Stomach (tissue), 9 donors: ENCODE data around the gene ALK. TPM values are rescaled to one million over a fixed set of nuclear protein-coding genes. Genes with fewer than 3 reads are reported as not detected.

Source experiments
- DNase-seq, 2 donors: peaks; one replicate each; pipeline versions ENCODE4 v3.0.0 to v3.0.0-alpha.2; 2013 to 2019
- H3K27ac ChIP-seq, 5 donors: fragments of 200-600 bp in 4 of 5; sonication (generic) in 4 of 5; one replicate each; pipeline ENCODE4 v1.5.1; 2013 to 2019; ENCODE audit warnings: mild to moderate bottlenecking in 1 of 5, moderate library complexity in 1 of 5
- H3K27me3 ChIP-seq, 3 donors: fragments of 200-600 bp; sonication (generic); one replicate each; pipeline ENCODE4 v1.5.1; 2017 to 2019; ENCODE audit warnings: mixed run types in 1 of 3
- H3K36me3 ChIP-seq, 4 donors: fragments of 200-600 bp; sonication (generic); 1 replicate in 3 of 4; 2 replicates in 1 of 4; pipeline ENCODE4 v1.5.1; 2016 to 2019
- H3K4me1 ChIP-seq, 4 donors: fragments of 200-600 bp; sonication (generic); one replicate each; pipeline ENCODE4 v1.5.1; 2016 to 2019
- H3K4me3 ChIP-seq, 4 donors: fragments of 200-600 bp; sonication (generic) in 3 of 4; one replicate each; pipeline ENCODE4 v1.5.1; 2016 to 2019; ENCODE audit warnings: mild to moderate bottlenecking in 1 of 4
- H3K9me3 ChIP-seq, 4 donors: fragments of 200-600 bp; sonication (generic); one replicate each; pipeline ENCODE4 v1.5.1; 2016 to 2019
- EP300 ChIP-seq: sonication (generic); formaldehyde crosslinking; IDR thresholded peaks from one replicate; pipeline ENCODE4 v1.6.1; 2017; ENCODE audit warnings: antibody characterized with exemption
- POLR2A ChIP-seq, 4 donors: fragments of 450-650 bp; IDR thresholded peaks; one replicate each; pipeline ENCODE4 v1.6.1; 2016; ENCODE audit warnings: antibody characterized with exemption in 4 of 4, control low read depth in 2 of 4, mild to moderate bottlenecking in 1 of 4, moderate library complexity in 1 of 4
- POLR2AphosphoS5 ChIP-seq, 3 donors: sonication (generic); formaldehyde crosslinking; IDR thresholded peaks; one replicate each; pipeline ENCODE4 v1.6.1; 2016; ENCODE audit warnings: antibody characterized with exemption in 3 of 3
- WGBS, 5 donors: extraction: QIAGEN DNeasy Blood & Tissue Kit in 3 of 5; methylation state at CpG; one replicate each; pipeline versions ENCODE4 v1.1.5 to v1.1.7; 2013 to 2018; 5-methylcytosine and 5-hydroxymethylcytosine counted together
- intact Hi-C: fragments of 100-400 bp; cut with DNase I; formaldehyde crosslinking; loops from one replicate; pipeline ENCODE4 v1.15.1; 2023; ENCODE audit warnings: low total_unique reads
- polyA plus RNA-seq, 3 donors: library from polyadenylated mRNA; stranded (reverse); fragments of 200-250 nt; gene quantifications; one replicate each; pipeline ENCODE4 v1.2.3, GENCODE V29; 2013
- total RNA-seq, 5 donors: library from RNA; depleted of rRNA; stranded (reverse); fragments of >200 nt; gene quantifications; one replicate each; pipeline versions ENCODE4 v1.1.0 to v1.2.3, GENCODE V29; 2014 to 2016
- TF ChIP-seq, protein P1 (sequence below), 7 experiments: fragments of 450-650 bp in 4 of 7; fragments of 200-600 bp in 3 of 7; sonication (generic) in 3 of 7; IDR thresholded peaks; one replicate each; pipeline ENCODE4 v1.5.1; 2016 to 2019; ENCODE audit warnings: antibody characterized with exemption in 7 of 7, control low read depth in 2 of 7, mild to moderate bottlenecking in 1 of 7
- donor health status: healthy with polysubstance abuse.
- donor health status: Bipolar disorder and iron deficiency.
- donor health status: healthy.

ALK gene
- total and polyA plus RNA-seq, 8 donors = 0.13 to 0.92 TPM; not detected in 6

DNA sequence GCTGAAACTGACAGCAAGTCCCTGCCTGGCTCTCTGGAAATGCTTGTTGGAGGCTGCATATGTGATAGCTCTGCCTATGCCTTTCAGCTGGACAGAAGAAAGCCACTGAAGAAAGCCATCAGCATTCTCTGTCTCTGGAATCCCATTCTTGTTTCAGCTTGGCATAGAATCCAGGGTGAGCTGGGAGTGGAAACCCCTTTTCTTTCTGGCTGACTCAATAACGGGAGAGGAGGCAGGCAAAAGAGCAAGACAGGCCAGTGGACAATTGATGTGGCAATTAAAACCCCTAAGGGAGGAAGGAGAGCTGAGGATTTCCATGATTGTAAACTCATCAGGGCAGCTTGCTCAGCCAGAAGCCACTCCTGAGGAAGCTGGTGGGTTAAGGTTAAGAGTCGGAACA is 598.1 kb downstream of the ALK start:
- Histone ChIP-seq H3K27ac (no peak overlapping the region), H3K27me3 (peaks cover 0 to 10% (median 0%) of the 10 kb centered on the region in 3 donors), H3K4me1 (no peaks in the 10 kb centered on the region), H3K36me3 (no peaks in the 10 kb centered on the region), H3K9me3 (no peaks in the 10 kb centered on the region), H3K4me3 (no peak overlapping the region)
- DNase-seq = no peak
- intact Hi-C loops = no loop called here
- TF ChIP-seq EP300 (no peak), POLR2A (IDR thresholded peaks at IDR 0.05) (no peak)
- WGBS, 5 donors = 56 to 79% (median 71%) methylated on average over 2 of the region's 2 CpGs

DNA sequence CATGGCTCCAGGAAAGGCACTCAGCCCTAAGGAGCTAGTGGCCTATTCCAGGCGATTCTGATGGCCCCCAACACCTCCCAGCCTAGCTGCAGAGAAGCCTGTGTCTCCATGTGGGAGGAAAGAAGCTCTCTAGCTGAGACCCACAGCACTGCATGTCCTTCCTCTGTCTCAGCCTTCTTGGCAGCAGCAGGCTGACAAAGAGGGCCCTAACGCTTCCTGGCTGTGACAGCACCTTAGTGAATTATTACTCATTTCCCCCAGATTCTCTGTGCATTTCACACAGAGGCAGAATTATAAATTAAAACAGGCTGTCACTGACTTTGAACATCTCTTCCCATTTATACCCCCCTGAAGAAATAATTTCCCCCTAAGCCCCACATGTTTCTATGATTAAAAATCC is 599.4 kb downstream of the ALK start:
- no peak overlapping the region for H3K27ac ChIP-seq
- 28 to 55% (median 43%) methylated on average over 2 of the region's 2 CpGs for WGBS, 5 donors

DNA sequence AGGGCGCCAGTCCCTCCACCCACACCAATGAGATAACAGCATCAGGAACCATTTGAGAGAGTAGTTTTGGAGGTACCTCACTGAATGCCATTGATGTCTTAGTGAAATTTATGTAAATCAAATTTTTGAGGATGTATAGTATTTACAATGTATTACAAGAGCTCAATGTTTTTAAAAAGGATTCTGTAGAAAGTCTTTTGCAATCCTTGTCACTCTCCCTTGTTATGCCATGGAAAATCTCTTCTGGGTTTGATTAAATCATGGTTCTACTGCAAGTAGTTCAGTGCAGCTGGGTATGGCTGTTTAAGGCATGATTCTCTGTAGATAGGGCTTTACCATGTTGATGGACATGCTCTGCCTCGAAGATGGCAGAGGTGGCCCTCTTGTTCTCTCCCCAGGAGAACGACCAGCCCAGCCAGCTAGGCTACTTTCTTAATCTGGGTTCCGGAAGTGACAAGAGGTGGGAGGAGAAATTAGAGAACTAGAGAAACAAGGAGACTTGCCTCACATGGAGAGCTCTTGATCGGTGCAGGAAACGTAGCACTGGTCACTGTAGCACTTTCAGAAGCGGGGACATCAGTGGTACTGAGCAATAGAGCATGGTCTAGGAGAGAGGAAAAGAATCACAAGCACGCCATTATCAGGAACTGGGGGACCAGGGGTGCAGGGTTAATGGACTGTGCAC is 603.4 kb downstream of the ALK start:
- intact Hi-C loops = no loop called here
- no peaks in the 10 kb centered on the region for H3K36me3 ChIP-seq
- H3K27me3 ChIP-seq = peaks cover 0 to 10% (median 0%) of the 10 kb centered on the region in 3 donors
- 44 to 72% (median 62%) methylated on average over 8 of the region's 8 CpGs for WGBS, 5 donors
- H3K27ac ChIP-seq = no peak overlapping the region
- no peaks in the 10 kb centered on the region for H3K9me3 ChIP-seq
- TF ChIP-seq, protein P1, sequence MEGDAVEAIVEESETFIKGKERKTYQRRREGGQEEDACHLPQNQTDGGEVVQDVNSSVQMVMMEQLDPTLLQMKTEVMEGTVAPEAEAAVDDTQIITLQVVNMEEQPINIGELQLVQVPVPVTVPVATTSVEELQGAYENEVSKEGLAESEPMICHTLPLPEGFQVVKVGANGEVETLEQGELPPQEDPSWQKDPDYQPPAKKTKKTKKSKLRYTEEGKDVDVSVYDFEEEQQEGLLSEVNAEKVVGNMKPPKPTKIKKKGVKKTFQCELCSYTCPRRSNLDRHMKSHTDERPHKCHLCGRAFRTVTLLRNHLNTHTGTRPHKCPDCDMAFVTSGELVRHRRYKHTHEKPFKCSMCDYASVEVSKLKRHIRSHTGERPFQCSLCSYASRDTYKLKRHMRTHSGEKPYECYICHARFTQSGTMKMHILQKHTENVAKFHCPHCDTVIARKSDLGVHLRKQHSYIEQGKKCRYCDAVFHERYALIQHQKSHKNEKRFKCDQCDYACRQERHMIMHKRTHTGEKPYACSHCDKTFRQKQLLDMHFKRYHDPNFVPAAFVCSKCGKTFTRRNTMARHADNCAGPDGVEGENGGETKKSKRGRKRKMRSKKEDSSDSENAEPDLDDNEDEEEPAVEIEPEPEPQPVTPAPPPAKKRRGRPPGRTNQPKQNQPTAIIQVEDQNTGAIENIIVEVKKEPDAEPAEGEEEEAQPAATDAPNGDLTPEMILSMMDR (IDR thresholded peaks at IDR 0.05) = no peak
- TF ChIP-seq POLR2AphosphoS5 (IDR thresholded peaks at IDR 0.05) = no peak
- no peak for TF ChIP-seq EP300
- no peak for TF ChIP-seq POLR2A (IDR thresholded peaks at IDR 0.05)
- H3K4me1 ChIP-seq = peaks cover 0 to 11% (median 4%) of the 10 kb centered on the region in 4 donors
- no peak overlapping the region for H3K4me3 ChIP-seq
- DNase-seq = no peak

More for the DNA sequence above, 599.4 kb downstream of the ALK start:
- Histone ChIP-seq H3K4me3 (no peak overlapping the region), H3K9me3 (no peaks in the 10 kb centered on the region), H3K4me1 (peaks cover 0 to 2% (median 0%) of the 10 kb centered on the region in 4 donors), H3K27me3 (peaks cover 0 to 10% (median 0%) of the 10 kb centered on the region in 3 donors), H3K36me3 (no peaks in the 10 kb centered on the region)
- intact Hi-C loops = no loop called here
- no peak for DNase-seq
- TF ChIP-seq EP300 (no peak), POLR2AphosphoS5 (IDR thresholded peaks at IDR 0.05) (no peak), POLR2A (IDR thresholded peaks at IDR 0.05) (no peak)
- TF ChIP-seq, protein P1 (IDR thresholded peaks at IDR 0.05) = no peak

DNA sequence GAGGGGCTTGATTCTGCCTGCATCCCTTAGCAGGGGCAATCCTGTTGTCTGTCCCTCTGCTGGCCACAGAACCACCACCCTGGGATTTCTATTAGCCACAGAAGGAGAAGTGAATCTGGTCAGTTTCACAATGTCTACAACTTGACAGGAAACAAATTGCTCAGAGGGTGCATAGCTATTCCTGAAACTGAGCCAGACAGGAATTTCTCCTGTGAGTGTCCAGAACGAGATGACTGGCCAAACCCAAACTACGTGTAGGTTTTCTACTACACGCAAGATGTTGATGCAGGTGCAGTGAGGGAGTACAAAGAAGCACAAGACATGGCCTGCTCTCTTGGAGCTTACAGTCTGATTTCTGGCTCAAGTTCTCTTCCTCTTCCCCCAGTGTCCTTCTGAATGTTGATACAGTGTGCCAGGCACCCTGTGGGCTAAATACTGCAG is 604.3 kb downstream of the ALK start:
- Histone ChIP-seq H3K4me1 (peaks cover 0 to 11% (median 4%) of the 10 kb centered on the region in 4 donors), H3K27ac (no peak overlapping the region), H3K9me3 (no peaks in the 10 kb centered on the region), H3K4me3 (no peak overlapping the region), H3K27me3 (peaks cover 0 to 10% (median 0%) of the 10 kb centered on the region in 3 donors), H3K36me3 (no peaks in the 10 kb centered on the region)
- peak in 1 of 2 donors; percentile 39 for DNase-seq
- intact Hi-C loops = no loop called here
- TF ChIP-seq, protein P1 (IDR thresholded peaks at IDR 0.05) = peak in 1 of 7 experiments; percentile 5
- no peak for TF ChIP-seq POLR2AphosphoS5 (IDR thresholded peaks at IDR 0.05)
- 42 to 72% (median 55%) methylated on average over 3 of the region's 3 CpGs for WGBS, 5 donors
